Osteocyte (in vitro differentiated cells): ENCODE measurements around the gene RASAL2. TPM values are rescaled to one million over a fixed set of nuclear protein-coding genes. Genes with fewer than 3 reads are reported as not detected.

Experiments used
- DNase-seq: peaks from one replicate; pipeline ENCODE4 v3.0.0; 2021; ENCODE audit warnings: mixed read lengths; ENCODE audit not compliant: unreplicated experiment; ENCODE audit errors: extremely low spot score
- H3K27ac Mint-ChIP-seq: one replicate; pipeline ENCODE4 v1.8.0; 2021; ENCODE audit warnings: mild to moderate bottlenecking, mixed read lengths; ENCODE audit not compliant: unreplicated experiment
- H3K27me3 Mint-ChIP-seq: one replicate; pipeline ENCODE4 v1.8.0; 2021; ENCODE audit warnings: mixed read lengths; ENCODE audit not compliant: unreplicated experiment
- H3K36me3 Mint-ChIP-seq: one replicate; pipeline ENCODE4 v1.8.0; 2021; ENCODE audit warnings: mixed read lengths; ENCODE audit not compliant: unreplicated experiment
- H3K4me1 Mint-ChIP-seq: one replicate; pipeline ENCODE4 v1.8.0; 2021; ENCODE audit warnings: mixed read lengths; ENCODE audit not compliant: unreplicated experiment
- H3K4me3 Mint-ChIP-seq: one replicate; pipeline ENCODE4 v1.8.0; 2021; ENCODE audit warnings: mild to moderate bottlenecking, moderate library complexity, mixed read lengths; ENCODE audit not compliant: unreplicated experiment
- H3K9me3 Mint-ChIP-seq: one replicate; pipeline ENCODE4 v1.8.0; 2021; ENCODE audit warnings: mixed read lengths; ENCODE audit not compliant: unreplicated experiment
- CTCF ChIP-seq: fragments of 200-600 bp; sonication (generic); IDR thresholded peaks from 2 replicates; pipeline ENCODE4 v1.5.0; 2021; ENCODE audit warnings: antibody characterized with exemption, mild to moderate bottlenecking, moderate library complexity
- total RNA-seq: library from RNA; stranded (reverse); gene quantifications from 2 replicates; pipeline ENCODE4 v1.2.1, GENCODE V29; 2021

RASAL2 gene
- total RNA-seq, 1 donor from 2014 or later, result 34.2 TPM

GRCh38 chr1:178275553-178275952 is 181.6 kb downstream of the RASAL2 start:
- no peak for DNase-seq
- Mint-ChIP-seq H3K27ac (no peak overlapping the region), H3K4me3 (no peak overlapping the region), H3K9me3 (peaks cover 5% of the 10 kb centered on the region), H3K36me3 (peaks cover 2% of the 10 kb centered on the region), H3K27me3 (no peaks in the 10 kb centered on the region), H3K4me1 (peaks cover 41% of the 10 kb centered on the region)
- no peak for TF ChIP-seq CTCF

- no peak overlapping the region for H3K27ac Mint-ChIP-seq
- H3K4me1 Mint-ChIP-seq, result peaks cover 50% of the 10 kb centered on the region
- H3K4me3 Mint-ChIP-seq, result no peak overlapping the region
- no peak for DNase-seq
- TF ChIP-seq CTCF, result no peak
- H3K9me3 Mint-ChIP-seq, result no peaks in the 10 kb centered on the region
- no peaks in the 10 kb centered on the region for H3K27me3 Mint-ChIP-seq
- peaks cover 2% of the 10 kb centered on the region for H3K36me3 Mint-ChIP-seq
These were observed 184.1 kb downstream of the RASAL2 start for GRCh38 chr1:178277793-178278530.

- Mint-ChIP-seq H3K36me3 (peaks cover 2% of the 10 kb centered on the region), H3K4me1 (peaks cover 48% of the 10 kb centered on the region), H3K27me3 (no peaks in the 10 kb centered on the region), H3K9me3 (no peaks in the 10 kb centered on the region), H3K27ac (no peak overlapping the region), H3K4me3 (no peak overlapping the region)
- no peak for TF ChIP-seq CTCF
- no peak for DNase-seq
These were observed 185.2 kb downstream of the RASAL2 start for GRCh38 chr1:178278916-178279686.

- Mint-ChIP-seq H3K36me3 (peaks cover 17% of the 10 kb centered on the region), H3K9me3 (no peaks in the 10 kb centered on the region), H3K27ac (no peak overlapping the region), H3K4me1 (peaks cover 34% of the 10 kb centered on the region), H3K4me3 (no peak overlapping the region), H3K27me3 (no peaks in the 10 kb centered on the region)
- no peak for DNase-seq
- peak; percentile 72 for TF ChIP-seq CTCF
These were observed 189.1 kb downstream of the RASAL2 start for GRCh38 chr1:178282949-178283367.

GRCh38 chr1:178283409-178283808 is 189.5 kb downstream of the RASAL2 start:
- Mint-ChIP-seq H3K4me3 (no peak overlapping the region), H3K27me3 (no peaks in the 10 kb centered on the region), H3K4me1 (peaks cover 32% of the 10 kb centered on the region), H3K9me3 (no peaks in the 10 kb centered on the region), H3K36me3 (peaks cover 20% of the 10 kb centered on the region), H3K27ac (no peak overlapping the region)
- no peak for TF ChIP-seq CTCF
- DNase-seq, result no peak
